HCT116 (cell line): Measurements from ENCODE around the gene SLC2A9. TPM values are rescaled to one million over a fixed set of nuclear protein-coding genes. Genes with fewer than 3 reads are reported as not detected.

Experiments
- ATAC-seq: fragments of 200-7000 bp; cut with Tn5 transposase; 2 replicates; pipeline ENCODE4 v1.9.1; 2020; ENCODE audit warnings: mild to moderate bottlenecking, moderate library complexity
- BruUV-seq: library from RNA; stranded (reverse); fragments of 400-500 nt; replicated peaks from 2 replicates; lab custom pipeline; 2021; lab: Mats Ljungman, UMichigan
- CTCF ChIA-PET: fragments of 300-600 bp; sonication (Branson Sonifier 250); formaldehyde crosslinking; loops from one replicate; lab custom pipeline; 2021; ENCODE audit warnings: antibody characterized with exemption; lab: Charles Lee
- POLR2A ChIA-PET: fragments of 300-600, 350-600 bp; sonication (Branson Sonifier 250); formaldehyde crosslinking; loops from one replicate; lab custom pipeline; 2021; ENCODE audit warnings: antibody characterized with exemption; lab: Charles Lee
- RAD21 ChIA-PET, 2 experiments: fragments of 300-600 bp; sonication (Branson Sonifier 250); formaldehyde crosslinking; loops; one replicate each; lab custom pipeline; 2023; ENCODE audit warnings: low total read pairs in 2 of 2; ENCODE audit not compliant: uncharacterized antibody in 2 of 2, unreplicated experiment in 2 of 2, low non-redundant PET in 1 of 2; lab: Charles Lee
- DNase-seq: peaks from one replicate; pipeline ENCODE4 v3.0.0-alpha.2; 2010; ENCODE audit warnings: low read depth, low spot score
- H2AFZ ChIP-seq: fragments of 200-600 bp; shearing (Covaris generic), sonication (generic); 2 replicates; pipeline ENCODE4 v1.6.1; 2017; ENCODE audit warnings: low read depth, mixed run types, mixed read lengths, antibody characterized with exemption, low read length; ENCODE audit not compliant: poor library complexity, severe bottlenecking
- H3K27ac ChIP-seq: 2 replicates; pipeline ENCODE4 v1.5.1; 2012; ENCODE audit warnings: low read depth, low read length
- H3K27me3 ChIP-seq: fragments of 200-600 bp; sonication (generic); 2 replicates; pipeline ENCODE4 v1.6.1; 2016; ENCODE audit warnings: mixed run types, low read length, mixed read lengths; ENCODE audit not compliant: insufficient read depth
- H3K36me3 ChIP-seq, 2 experiments: fragments of 200-500 bp in 1 of 2; fragments of 200-600 bp in 1 of 2; sonication (Bioruptor generic) in 1 of 2; sonication (generic) in 1 of 2; 2 replicates each; pipeline versions ENCODE4 v1.5.1 to v1.6.1; 2014 to 2016; ENCODE audit warnings: low read length in 2 of 2, inconsistent platforms in 1 of 2, mixed read lengths in 1 of 2, mixed run types in 1 of 2; ENCODE audit not compliant: insufficient read depth in 2 of 2, control insufficient read depth in 1 of 2
- H3K4me1 ChIP-seq, 2 experiments: fragments of 200-600 bp in 1 of 2; sonication (generic) in 1 of 2; 2 replicates each; pipeline versions ENCODE4 v1.5.1 to v1.6.1; 2012 to 2017; ENCODE audit warnings: low read length in 2 of 2, inconsistent platforms in 1 of 2, mild to moderate bottlenecking in 1 of 2, mixed read lengths in 1 of 2, mixed run types in 1 of 2, moderate library complexity in 1 of 2; ENCODE audit not compliant: insufficient read depth in 2 of 2, control insufficient read depth in 1 of 2
- H3K4me2 ChIP-seq: fragments of 200-600 bp; sonication (generic); 2 replicates; pipeline ENCODE4 v1.6.1; 2017; ENCODE audit warnings: mixed run types, low read length, mixed read lengths
- H3K4me3 ChIP-seq, 2 experiments: fragments of 200-600 bp in 1 of 2; sonication (generic) in 1 of 2; replicated peaks in 1 of 2; 2 replicates each; pipeline ENCODE4 v1.5.1; 2011 to 2016; ENCODE audit warnings: low read length in 2 of 2, control low read depth in 1 of 2, low read depth in 1 of 2, mild to moderate bottlenecking in 1 of 2, mixed read lengths in 1 of 2, mixed run types in 1 of 2
- H3K79me2 ChIP-seq: fragments of 200-600 bp; sonication (generic); 2 replicates; pipeline ENCODE4 v1.6.1; 2017; ENCODE audit warnings: mild to moderate bottlenecking, mixed run types, low read length, moderate library complexity, mixed read lengths; ENCODE audit not compliant: insufficient read depth
- H3K9ac ChIP-seq: fragments of 200-600 bp; sonication (generic); 2 replicates; pipeline ENCODE4 v1.6.1; 2016; ENCODE audit warnings: low read length, mixed read lengths
- H3K9me2 ChIP-seq: fragments of 200-600 bp; sonication (generic), shearing (Covaris generic); 2 replicates; pipeline ENCODE4 v1.6.1; 2017; ENCODE audit warnings: mixed run types, mild to moderate bottlenecking, moderate library complexity; ENCODE audit not compliant: insufficient read depth
- H3K9me3 ChIP-seq, 2 experiments: fragments of 200-500 bp in 1 of 2; fragments of 200-600 bp in 1 of 2; sonication (Bioruptor generic) in 1 of 2; sonication (generic) in 1 of 2; 2 replicates each; pipeline ENCODE4 v1.6.1; 2014 to 2017; ENCODE audit warnings: low read length in 2 of 2, mixed read lengths in 2 of 2, inconsistent platforms in 1 of 2, low read depth in 1 of 2, mild to moderate bottlenecking in 1 of 2, mixed run types in 1 of 2, moderate library complexity in 1 of 2; ENCODE audit not compliant: control insufficient read depth in 1 of 2, insufficient read depth in 1 of 2
- H4K20me1 ChIP-seq: fragments of 200-600 bp; sonication (generic), shearing (Covaris generic); 2 replicates; pipeline ENCODE4 v1.6.1; 2017; ENCODE audit warnings: mixed run types, mild to moderate bottlenecking, moderate library complexity; ENCODE audit not compliant: insufficient read depth
- ATF3 ChIP-seq: IDR thresholded peaks from 2 replicates; pipeline ENCODE4 v1.6.1; 2012
- CBX3 ChIP-seq: IDR thresholded peaks from 2 replicates; pipeline ENCODE4 v1.6.1; 2012; ENCODE audit warnings: low read depth
- EZH2 ChIP-seq: fragments of 200-600 bp; sonication (generic); IDR thresholded peaks from 2 replicates; pipeline ENCODE4 v1.6.1; 2017; ENCODE audit warnings: antibody characterized with exemption, mixed run types
- EZH2phosphoT487 ChIP-seq: fragments of 200-600 bp; IDR thresholded peaks from 2 replicates; pipeline ENCODE4 v1.6.1; 2018; ENCODE audit warnings: antibody characterized with exemption, borderline replicate concordance
- FOSL1 ChIP-seq: IDR thresholded peaks from 2 replicates; pipeline ENCODE4 v1.6.1; 2012; ENCODE audit warnings: low read depth
- POLR2A ChIP-seq: IDR thresholded peaks from 2 replicates; pipeline ENCODE4 v1.7.0; 2011; ENCODE audit warnings: borderline replicate concordance; ENCODE audit not compliant: insufficient read depth, insufficient read length; ENCODE audit errors: extremely low read depth
- POLR2AphosphoS5 ChIP-seq: IDR thresholded peaks from 2 replicates; pipeline ENCODE4 v1.6.1; 2011; ENCODE audit warnings: mild to moderate bottlenecking, low read depth, low read length, moderate library complexity
- RAD21 ChIP-seq: IDR thresholded peaks from 2 replicates; pipeline ENCODE4 v1.6.1; 2012; ENCODE audit warnings: low read depth, mild to moderate bottlenecking
- SP1 ChIP-seq: IDR thresholded peaks from 2 replicates; pipeline ENCODE4 v1.6.1; 2012; ENCODE audit warnings: low read depth
- TCF7L2 ChIP-seq: IDR thresholded peaks from 2 replicates; pipeline ENCODE4 v1.7.0; 2011; ENCODE audit warnings: borderline replicate concordance, inconsistent platforms; ENCODE audit not compliant: insufficient read depth, insufficient read length; ENCODE audit errors: extremely low read depth
- ZFX ChIP-seq: fragments of 450-650 bp; IDR thresholded peaks from 2 replicates; pipeline ENCODE4 v1.6.1; 2017
- ZNF274 ChIP-seq: fragments of 200-500 bp; sonication (Bioruptor generic); IDR thresholded peaks from 2 replicates; pipeline ENCODE4 v1.6.1; 2014; ENCODE audit warnings: mild to moderate bottlenecking, low read depth, low read length, inconsistent platforms
- intact Hi-C: fragments of 100-400 bp; cut with micrococcal nuclease; formaldehyde crosslinking; loops from 2 replicates; pipeline ENCODE4 v1.10.0; 2022
- total RNA-seq: library from RNA; stranded (reverse); gene quantifications from one replicate; pipeline ENCODE4 v1.2.1, GENCODE V29; 2021; ENCODE audit not compliant: unreplicated experiment
- TF ChIP-seq, protein P1 (sequence below): IDR thresholded peaks from 2 replicates; pipeline ENCODE4 v1.6.1; 2011; ENCODE audit warnings: mild to moderate bottlenecking, low read length, moderate library complexity; ENCODE audit not compliant: insufficient replicate concordance; ENCODE audit errors: extremely low read depth

Gene SLC2A9
- total RNA-seq, 1 experiment from 2014 or later, result 2.2 TPM

- Histone ChIP-seq H4K20me1 (no peaks in the 10 kb centered on the region), H3K27me3 (no peaks in the 10 kb centered on the region), H3K4me1 (no peaks in the 10 kb centered on the region), H3K9ac (no peak overlapping the region), H3K4me2 (no peak overlapping the region), H3K79me2 (no peaks in the 10 kb centered on the region), H3K36me3 (no peaks in the 10 kb centered on the region), H3K9me2 (no peaks in the 10 kb centered on the region), H3K4me3 (no peak overlapping the region), H3K27ac (no peak overlapping the region), H3K9me3 (no peaks in the 10 kb centered on the region), H2AFZ (no peak overlapping the region)
- no TSS peak for BruUV-seq
- intact Hi-C loops, result no loop called here
- POLR2A ChIA-PET, result no interaction called here
- no peak for TF ChIP-seq RAD21
- no peak for TF ChIP-seq FOSL1
- no peak for TF ChIP-seq TCF7L2
- TF ChIP-seq POLR2A, result no peak
- no peak for TF ChIP-seq EZH2
- CTCF ChIA-PET, result no interaction called here
- ATAC-seq, result no peak
- no peak for DNase-seq
- RAD21 ChIA-PET, result interaction anchor here in 1 of 2 experiments (0.6 kb wide), 1 partner anchor 76 kb away, joined by 4 read pairs; no protein-coding TSS in a partner anchor
These were observed 42.1 kb downstream of the SLC2A9 start for GRCh38 chr4:9979101-9979701.

DNA sequence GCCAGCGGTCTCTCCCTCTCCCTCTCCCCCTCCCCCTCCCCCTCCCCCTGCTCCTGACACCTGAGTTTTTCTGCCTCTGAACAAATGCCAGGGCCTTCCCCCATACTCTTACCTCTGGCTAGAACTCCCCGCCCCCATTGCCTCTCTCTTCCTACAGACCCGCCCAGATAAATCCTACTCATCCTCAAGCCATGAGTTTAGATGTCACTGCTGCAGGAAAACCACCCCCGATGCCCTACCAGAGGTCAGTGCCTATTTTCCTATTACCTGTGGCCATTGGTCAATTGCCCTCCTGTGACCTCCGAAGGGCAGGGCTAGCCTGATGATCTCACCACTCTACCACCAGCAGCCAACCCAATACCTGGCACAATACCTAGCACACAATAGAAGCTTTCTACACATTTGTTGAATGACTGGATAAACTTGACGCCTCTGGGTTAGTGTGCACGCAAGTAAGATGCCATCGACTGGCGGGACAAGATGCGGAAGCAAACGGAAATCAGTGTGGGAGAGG lies 43.7 kb downstream of the SLC2A9 start:
- Histone ChIP-seq H3K9ac (no peak overlapping the region), H3K4me3 (no peak overlapping the region), H3K4me1 (no peaks in the 10 kb centered on the region), H3K9me3 (no peaks in the 10 kb centered on the region), H4K20me1 (no peaks in the 10 kb centered on the region), H3K27ac (no peak overlapping the region), H3K79me2 (no peaks in the 10 kb centered on the region), H3K27me3 (no peaks in the 10 kb centered on the region), H3K4me2 (no peak overlapping the region), H2AFZ (no peak overlapping the region), H3K36me3 (no peaks in the 10 kb centered on the region), H3K9me2 (no peaks in the 10 kb centered on the region)
- DNase-seq, result no peak
- intact Hi-C loops, result no loop called here
- ATAC-seq, result no peak
- ChIA-PET POLR2A (no interaction called here), RAD21 (no interaction called here), CTCF (no interaction called here)
- BruUV-seq, result no TSS peak
- TF ChIP-seq, protein P1, sequence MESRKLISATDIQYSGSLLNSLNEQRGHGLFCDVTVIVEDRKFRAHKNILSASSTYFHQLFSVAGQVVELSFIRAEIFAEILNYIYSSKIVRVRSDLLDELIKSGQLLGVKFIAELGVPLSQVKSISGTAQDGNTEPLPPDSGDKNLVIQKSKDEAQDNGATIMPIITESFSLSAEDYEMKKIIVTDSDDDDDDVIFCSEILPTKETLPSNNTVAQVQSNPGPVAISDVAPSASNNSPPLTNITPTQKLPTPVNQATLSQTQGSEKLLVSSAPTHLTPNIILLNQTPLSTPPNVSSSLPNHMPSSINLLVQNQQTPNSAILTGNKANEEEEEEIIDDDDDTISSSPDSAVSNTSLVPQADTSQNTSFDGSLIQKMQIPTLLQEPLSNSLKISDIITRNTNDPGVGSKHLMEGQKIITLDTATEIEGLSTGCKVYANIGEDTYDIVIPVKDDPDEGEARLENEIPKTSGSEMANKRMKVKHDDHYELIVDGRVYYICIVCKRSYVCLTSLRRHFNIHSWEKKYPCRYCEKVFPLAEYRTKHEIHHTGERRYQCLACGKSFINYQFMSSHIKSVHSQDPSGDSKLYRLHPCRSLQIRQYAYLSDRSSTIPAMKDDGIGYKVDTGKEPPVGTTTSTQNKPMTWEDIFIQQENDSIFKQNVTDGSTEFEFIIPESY, result no peak
- TF ChIP-seq EZH2phosphoT487 (no peak), ATF3 (no peak), FOSL1 (no peak), SP1 (no peak), ZNF274 (no peak), ZFX (no peak), POLR2AphosphoS5 (no peak), CBX3 (no peak), POLR2A (no peak), TCF7L2 (no peak)
